ENCODE data around the gene DHCR7.

Gene DHCR7, protein sequence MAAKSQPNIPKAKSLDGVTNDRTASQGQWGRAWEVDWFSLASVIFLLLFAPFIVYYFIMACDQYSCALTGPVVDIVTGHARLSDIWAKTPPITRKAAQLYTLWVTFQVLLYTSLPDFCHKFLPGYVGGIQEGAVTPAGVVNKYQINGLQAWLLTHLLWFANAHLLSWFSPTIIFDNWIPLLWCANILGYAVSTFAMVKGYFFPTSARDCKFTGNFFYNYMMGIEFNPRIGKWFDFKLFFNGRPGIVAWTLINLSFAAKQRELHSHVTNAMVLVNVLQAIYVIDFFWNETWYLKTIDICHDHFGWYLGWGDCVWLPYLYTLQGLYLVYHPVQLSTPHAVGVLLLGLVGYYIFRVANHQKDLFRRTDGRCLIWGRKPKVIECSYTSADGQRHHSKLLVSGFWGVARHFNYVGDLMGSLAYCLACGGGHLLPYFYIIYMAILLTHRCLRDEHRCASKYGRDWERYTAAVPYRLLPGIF

GRCh38 chr11:71448257-71449171 is at the start of gene DHCR7:
TSS of gene DHCR7 (minus strand) at chr11:71448393. CDS start at chr11:71444952, 3,441 bp downstream.
- peak; percentile 85 to 93 (median 89) for DNase-seq (ENCODE audit: low read depth in 2 of 3, low spot score in 1 of 3)

- no peak for DNase-seq (ENCODE audit: low read depth in 2 of 3, low spot score in 1 of 3)
Observed at GRCh38 chr11:71496421-71496820, 48.2 kb upstream of the DHCR7 start.

DNA sequence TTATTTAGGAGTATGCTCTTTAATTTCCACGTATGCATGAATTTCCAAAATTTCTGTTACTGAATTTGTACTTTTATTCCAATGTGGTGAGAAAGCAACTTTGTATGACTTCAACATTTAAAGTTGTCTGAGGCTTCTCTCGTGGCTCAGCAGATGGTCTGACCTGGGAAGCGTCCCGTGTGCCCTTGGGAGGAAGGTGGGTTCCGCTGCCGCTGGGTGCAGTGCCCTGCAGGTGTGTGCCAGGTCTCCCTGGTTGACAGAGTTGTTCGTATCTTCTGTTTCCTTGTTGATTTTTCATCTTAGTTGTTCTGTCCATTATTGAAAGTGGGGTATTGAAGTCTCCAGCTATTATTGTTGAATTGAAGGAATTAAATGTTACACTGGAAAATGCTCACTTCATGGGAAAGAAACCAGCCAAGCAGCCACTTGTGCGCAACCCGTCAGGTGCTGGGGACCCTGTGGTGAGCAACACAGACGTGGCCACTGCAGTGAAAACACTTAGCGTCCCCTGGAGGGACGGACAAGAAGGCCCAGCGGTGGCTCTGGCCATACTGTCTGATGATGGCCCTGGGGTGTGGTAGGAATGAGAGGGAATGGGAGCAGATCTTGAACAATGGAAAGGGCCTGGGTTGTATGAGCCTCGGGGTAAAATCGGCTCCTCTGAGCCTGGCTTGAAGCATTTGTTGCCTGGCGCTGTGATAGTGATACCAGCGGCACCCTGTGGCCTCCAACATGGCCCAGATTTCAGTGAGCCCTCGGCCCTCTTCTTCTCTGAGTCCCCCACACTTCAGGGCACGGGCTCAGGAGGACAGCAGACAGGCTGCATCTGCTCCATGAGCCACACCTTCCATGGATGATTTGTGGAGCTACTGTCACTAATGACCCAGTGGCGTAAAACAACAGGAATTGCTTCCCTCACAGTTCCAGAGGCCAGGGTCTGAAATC is 47.4 kb upstream of the DHCR7 start:
- no peak for DNase-seq (ENCODE audit: low read depth in 2 of 3, low spot score in 1 of 3)

GRCh38 chr11:71491940-71492339 is 43.7 kb upstream of the DHCR7 start:
- no peak for DNase-seq (ENCODE audit: low read depth in 2 of 3, low spot score in 1 of 3)

- no peak for DNase-seq (ENCODE audit: low read depth in 2 of 3, low spot score in 1 of 3)
Observed at GRCh38 chr11:71491531-71491930, 43.3 kb upstream of the DHCR7 start.

DNA sequence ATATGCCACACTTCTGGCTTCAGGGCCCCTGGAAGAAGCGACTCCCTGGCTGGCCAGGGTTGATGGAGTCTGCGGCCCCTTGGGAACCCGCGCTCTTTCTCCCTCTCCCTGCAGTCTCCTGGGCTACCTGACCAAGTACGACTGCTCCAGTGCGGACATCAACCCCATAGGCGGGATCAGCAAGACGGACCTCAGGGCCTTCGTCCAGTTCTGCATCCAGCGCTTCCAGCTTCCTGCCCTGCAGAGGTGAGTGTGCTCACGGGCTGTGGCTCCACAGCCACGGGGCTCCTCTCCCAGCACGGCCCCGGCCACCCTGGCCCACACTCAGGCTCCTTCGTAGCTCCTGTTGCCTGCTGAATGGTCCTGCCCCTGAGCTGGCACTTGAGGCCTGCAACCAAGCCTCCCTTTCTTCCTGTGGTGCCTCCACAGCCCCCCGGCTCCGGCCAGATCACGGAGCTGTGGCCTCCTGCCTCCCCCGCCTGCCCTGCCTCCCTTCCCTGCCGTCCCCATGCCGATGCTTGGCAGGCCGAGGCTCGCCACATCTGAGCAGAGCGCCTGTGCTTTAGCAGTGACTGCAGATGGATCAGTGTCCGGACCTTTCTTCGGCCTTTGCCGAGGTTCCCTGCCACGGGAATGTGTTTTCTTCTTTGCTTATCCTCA is 42.7 kb upstream of the DHCR7 start:
- DNase-seq (ENCODE audit: low read depth in 2 of 3, low spot score in 1 of 3) = no peak

DNA sequence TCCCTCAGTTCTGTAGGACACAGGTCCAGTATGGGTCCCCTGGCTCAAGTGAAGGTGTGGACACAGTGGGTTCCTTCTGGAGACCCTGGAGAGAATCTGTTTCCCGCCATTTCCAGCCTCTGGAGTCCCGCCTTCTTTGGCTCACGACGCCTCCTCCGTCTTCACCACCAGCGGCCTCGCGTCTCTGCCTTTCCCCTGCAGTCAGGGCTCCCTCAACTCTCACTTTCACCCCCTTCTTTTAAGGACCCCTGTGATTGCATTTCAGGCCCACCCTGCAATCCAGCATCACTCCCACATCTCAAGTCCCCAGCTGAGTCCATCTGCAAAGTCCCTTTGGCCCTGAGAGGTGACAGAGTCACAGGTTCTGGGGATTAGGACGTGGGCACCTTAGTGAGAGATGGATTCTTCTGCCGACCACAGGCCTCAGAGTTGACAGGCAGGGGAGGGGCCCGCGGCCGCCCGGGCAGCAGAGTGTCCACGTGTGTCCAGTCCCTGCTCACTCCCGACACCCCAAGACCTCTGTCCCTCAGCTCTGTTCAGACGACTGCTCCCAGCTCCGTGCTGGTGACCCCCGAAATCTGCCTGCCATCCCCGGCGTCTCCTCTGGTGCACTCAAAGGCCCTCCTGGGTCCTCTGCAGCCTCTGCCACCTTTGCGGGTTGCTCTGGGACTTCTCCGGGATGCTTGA is 42.0 kb upstream of the DHCR7 start:
- DNase-seq (ENCODE audit: low read depth in 2 of 3, low spot score in 1 of 3) = no peak

- DNase-seq (ENCODE audit: low read depth in 2 of 3, low spot score in 1 of 3) = peak; percentile 45 to 67 (median 53)
Observed at GRCh38 chr11:71489311-71490043, 41.3 kb upstream of the DHCR7 start.

GRCh38 chr11:71488681-71489270 is 40.6 kb upstream of the DHCR7 start:
- DNase-seq (ENCODE audit: low read depth in 2 of 3, low spot score in 1 of 3) = no peak

DNA sequence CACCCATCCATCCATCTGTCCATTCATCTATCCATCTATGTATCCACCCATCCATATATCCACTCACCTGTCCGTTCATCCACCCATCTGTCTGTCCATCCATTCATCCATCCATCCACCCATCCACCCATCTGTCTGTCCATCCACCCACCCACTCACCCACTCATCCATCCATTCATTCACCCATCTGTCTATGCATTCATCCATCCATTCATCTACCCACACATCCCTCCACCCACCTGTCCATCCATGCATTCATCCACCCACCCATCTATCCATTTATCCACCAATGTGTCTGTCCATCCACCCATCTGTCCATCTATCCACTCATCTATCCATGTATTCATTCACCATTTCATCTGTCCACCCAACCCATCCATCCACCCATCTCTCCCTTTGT is 38.1 kb upstream of the DHCR7 start:
- DNase-seq (ENCODE audit: low read depth in 2 of 3, low spot score in 1 of 3) = no peak

GRCh38 chr11:71485466-71485865 is 37.3 kb upstream of the DHCR7 start:
- no peak for DNase-seq (ENCODE audit: low read depth in 2 of 3, low spot score in 1 of 3)

- DNase-seq (ENCODE audit: low read depth in 2 of 3, low spot score in 1 of 3) = no peak
Observed at GRCh38 chr11:71485063-71485399, 36.8 kb upstream of the DHCR7 start.

- DNase-seq (ENCODE audit: low read depth in 2 of 3, low spot score in 1 of 3) = no peak
Observed at GRCh38 chr11:71484248-71485062, 36.3 kb upstream of the DHCR7 start.

GRCh38 chr11:71483692-71484091 is 35.5 kb upstream of the DHCR7 start:
- DNase-seq (ENCODE audit: low read depth in 2 of 3, low spot score in 1 of 3) = no peak

GRCh38 chr11:71482746-71483364 is 34.7 kb upstream of the DHCR7 start:
- no peak for DNase-seq (ENCODE audit: low read depth in 2 of 3, low spot score in 1 of 3)

DNA sequence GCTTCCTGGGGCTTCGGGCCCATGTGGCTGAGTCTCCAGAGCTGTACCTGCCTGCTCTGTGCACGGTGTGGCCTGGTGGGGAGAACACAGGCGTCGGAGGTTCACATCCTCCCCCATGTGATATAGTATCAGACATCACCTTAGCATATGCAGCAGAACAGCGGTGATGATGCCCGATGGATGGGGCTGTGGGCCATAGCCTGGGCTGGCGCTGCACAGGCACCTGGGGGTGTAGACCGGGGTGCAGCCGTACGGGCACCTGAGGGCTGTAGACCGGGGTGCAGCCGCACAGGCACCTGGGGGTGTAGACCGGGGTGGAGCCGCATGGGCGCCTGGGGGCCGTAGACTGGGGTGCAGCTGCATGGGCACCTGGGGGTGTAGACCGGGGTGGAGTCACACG is 34.0 kb upstream of the DHCR7 start:
- DNase-seq (ENCODE audit: low read depth in 2 of 3, low spot score in 1 of 3) = no peak
